Measurements from ENCODE around the gene FAM177B.

Gene FAM177B

GRCh38 chr1:222788402-222789156 is 51.6 kb downstream of the FAM177B start:
- DNase-seq = no peak

GRCh38 chr1:222790115-222790514 is 53.1 kb downstream of the FAM177B start:
- no peak for DNase-seq

GRCh38 chr1:222790520-222790919 is 53.5 kb downstream of the FAM177B start:
- DNase-seq = no peak

GRCh38 chr1:222791006-222791710 is 54.2 kb downstream of the FAM177B start:
- DNase-seq = no peak

GRCh38 chr1:222792744-222793143 is 55.7 kb downstream of the FAM177B start:
- DNase-seq = no peak

GRCh38 chr1:222794656-222795474 is 57.9 kb downstream of the FAM177B start:
- no peak for DNase-seq

- no peak for DNase-seq
Observed at GRCh38 chr1:222798116-222798515, 61.1 kb downstream of the FAM177B start.

GRCh38 chr1:222798975-222799374 is 62.0 kb downstream of the FAM177B start:
- no peak for DNase-seq
